Gastrocnemius medialis (tissue), 4 donors: ENCODE data around the gene LMBRD2. TPM values are rescaled to one million over a fixed set of nuclear protein-coding genes. Genes with fewer than 3 reads are reported as not detected.

Experiments
- ATAC-seq, 2 donors: fragments of 150-250 bp; one replicate each; pipeline ENCODE4 v1.9.1; 2016
- DNase-seq, 2 donors: peaks; one replicate each; pipeline ENCODE4 v3.0.0-alpha.2; 2019
- H3K27ac ChIP-seq, 4 donors: fragments of 200-600 bp; sonication (generic); 1 replicate in 1 of 4; 2 replicates in 3 of 4; pipeline ENCODE4 v1.5.1; 2016 to 2018; ENCODE audit warnings: mild to moderate bottlenecking in 2 of 4, moderate library complexity in 1 of 4
- H3K27me3 ChIP-seq, 3 donors: fragments of 200-600 bp; sonication (generic) in 2 of 3; 1 replicate in 1 of 3; 2 replicates in 2 of 3; pipeline versions ENCODE4 v1.5.1 to v1.6.0; 2016 to 2019; ENCODE audit warnings: mild to moderate bottlenecking in 1 of 3, moderate library complexity in 1 of 3
- H3K36me3 ChIP-seq, 2 donors: fragments of 200-600 bp; sonication (generic) in 1 of 2; one replicate each; pipeline ENCODE4 v1.5.1; 2017 to 2018
- H3K4me1 ChIP-seq, 2 donors: fragments of 200-600 bp; sonication (generic) in 1 of 2; one replicate each; pipeline ENCODE4 v1.5.1; 2016 to 2017; ENCODE audit warnings: mild to moderate bottlenecking in 2 of 2
- H3K4me3 ChIP-seq, 4 donors: fragments of 200-600 bp; sonication (generic) in 3 of 4; 1 replicate in 1 of 4; 2 replicates in 3 of 4; pipeline ENCODE4 v1.5.1; 2016 to 2019; ENCODE audit warnings: mild to moderate bottlenecking in 2 of 4
- H3K9me3 ChIP-seq, 3 donors: fragments of 200-600 bp; sonication (generic) in 2 of 3; 1 replicate in 1 of 3; 2 replicates in 2 of 3; pipeline ENCODE4 v1.5.1; 2016 to 2019
- POLR2A ChIP-seq, 2 donors: fragments of 450-650 bp; IDR thresholded peaks; one replicate each; pipeline ENCODE4 v1.6.1; 2017; ENCODE audit warnings: antibody characterized with exemption in 2 of 2, mild to moderate bottlenecking in 2 of 2, moderate library complexity in 2 of 2
- in situ Hi-C, 4 donors: fragments of 200-750 bp; cut with MboI; loops; one replicate each; pipeline versions ENCODE4 v1.15.0 to v1.8.0; 2017; ENCODE audit warnings: low sequenced_read_pairs in 4 of 4
- intact Hi-C: fragments of 100-400 bp; cut with DNase I; formaldehyde crosslinking; loops from one replicate; pipeline ENCODE4 v1.15.1; 2023; ENCODE audit warnings: low total_unique reads
- total RNA-seq, 4 donors: library from RNA; depleted of rRNA; stranded (reverse); fragments of >200 nt; gene quantifications; one replicate each; pipeline versions ENCODE4 v1.1.0 to v1.2.3, GENCODE V29; 2016
- TF ChIP-seq, protein P1 (sequence below), 5 experiments: fragments of 450-650 bp in 3 of 5; fragments of 200-600 bp in 2 of 5; sonication (generic) in 2 of 5; IDR thresholded peaks in 4 of 5; conservative IDR thresholded peaks in 1 of 5; 1 replicate in 4 of 5; 2 replicates in 1 of 5; pipeline ENCODE4 v1.5.1; 2016 to 2019; ENCODE audit warnings: antibody characterized with exemption in 5 of 5, mild to moderate bottlenecking in 3 of 5, moderate library complexity in 3 of 5

The LMBRD2 gene
- total RNA-seq, 4 donors from 2014 or later = 12.2 to 29.0 (median 21.3) TPM

DNA sequence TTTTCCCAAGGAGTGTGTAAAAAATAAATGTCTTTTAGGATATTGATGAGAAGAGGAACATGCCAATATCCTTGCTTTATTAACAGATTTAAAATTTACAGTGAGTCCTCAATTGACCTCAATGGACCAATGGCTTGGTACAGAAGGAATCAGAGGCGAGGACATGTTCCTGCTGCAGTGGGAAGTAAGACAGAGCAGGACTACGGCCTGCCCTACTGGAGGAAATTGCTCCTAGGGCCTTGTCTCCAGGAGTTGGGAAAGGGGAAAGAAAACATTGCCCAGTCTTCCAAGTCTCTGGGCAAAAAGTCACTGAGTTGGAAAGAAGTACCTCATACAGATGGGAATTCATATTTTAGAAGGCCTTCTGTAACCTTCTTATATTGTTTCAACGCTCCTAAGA lies 51.9 kb downstream of the LMBRD2 start:
- intact Hi-C loops (no loop called here), in situ Hi-C loops (no loop called here)
- DNase-seq = no peak
- peaks cover 0 to 18% of the 10 kb centered on the region in 2 donors for H3K36me3 ChIP-seq
- no peaks in the 10 kb centered on the region for H3K27me3 ChIP-seq
- no peak overlapping the region for H3K4me3 ChIP-seq
- no peaks in the 10 kb centered on the region for H3K9me3 ChIP-seq
- TF ChIP-seq POLR2A (IDR thresholded peaks at IDR 0.05) = no peak
- TF ChIP-seq, protein P1, sequence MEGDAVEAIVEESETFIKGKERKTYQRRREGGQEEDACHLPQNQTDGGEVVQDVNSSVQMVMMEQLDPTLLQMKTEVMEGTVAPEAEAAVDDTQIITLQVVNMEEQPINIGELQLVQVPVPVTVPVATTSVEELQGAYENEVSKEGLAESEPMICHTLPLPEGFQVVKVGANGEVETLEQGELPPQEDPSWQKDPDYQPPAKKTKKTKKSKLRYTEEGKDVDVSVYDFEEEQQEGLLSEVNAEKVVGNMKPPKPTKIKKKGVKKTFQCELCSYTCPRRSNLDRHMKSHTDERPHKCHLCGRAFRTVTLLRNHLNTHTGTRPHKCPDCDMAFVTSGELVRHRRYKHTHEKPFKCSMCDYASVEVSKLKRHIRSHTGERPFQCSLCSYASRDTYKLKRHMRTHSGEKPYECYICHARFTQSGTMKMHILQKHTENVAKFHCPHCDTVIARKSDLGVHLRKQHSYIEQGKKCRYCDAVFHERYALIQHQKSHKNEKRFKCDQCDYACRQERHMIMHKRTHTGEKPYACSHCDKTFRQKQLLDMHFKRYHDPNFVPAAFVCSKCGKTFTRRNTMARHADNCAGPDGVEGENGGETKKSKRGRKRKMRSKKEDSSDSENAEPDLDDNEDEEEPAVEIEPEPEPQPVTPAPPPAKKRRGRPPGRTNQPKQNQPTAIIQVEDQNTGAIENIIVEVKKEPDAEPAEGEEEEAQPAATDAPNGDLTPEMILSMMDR (IDR thresholded peaks at IDR 0.05 in 4 of 5, conservative IDR thresholded peaks at IDR 0.05 in 1 of 5) = no peak
- ATAC-seq = no peak
- H3K27ac ChIP-seq = no peak overlapping the region
- H3K4me1 ChIP-seq = no peaks in the 10 kb centered on the region

DNA sequence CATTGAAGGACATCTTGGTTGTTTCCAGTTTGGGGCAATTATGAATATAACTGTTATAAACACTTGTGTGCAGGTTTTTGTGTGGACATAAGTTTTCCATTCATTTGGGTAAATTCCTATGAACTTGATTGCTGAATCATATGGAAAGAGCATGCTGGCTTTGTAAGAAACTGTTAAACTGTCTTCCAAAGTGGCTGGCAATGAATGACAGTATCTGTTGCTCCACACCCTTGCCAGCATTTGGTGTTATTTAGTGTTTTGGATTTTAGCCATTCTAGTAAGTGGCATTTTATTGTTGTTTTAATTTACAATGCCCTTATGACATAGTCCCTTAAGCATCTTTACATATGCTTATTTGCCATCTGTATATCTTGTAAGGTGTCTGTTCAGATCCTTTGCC lies 55.2 kb downstream of the LMBRD2 start:
- no peak overlapping the region for H3K27ac ChIP-seq
- intact Hi-C loops (no loop called here), in situ Hi-C loops (no loop called here)
- no peaks in the 10 kb centered on the region for H3K4me1 ChIP-seq
- H3K9me3 ChIP-seq = no peaks in the 10 kb centered on the region
- no peak for TF ChIP-seq POLR2A (IDR thresholded peaks at IDR 0.05)
- TF ChIP-seq, protein P1 (IDR thresholded peaks at IDR 0.05 in 4 of 5, conservative IDR thresholded peaks at IDR 0.05 in 1 of 5) = no peak
- ATAC-seq = no peak
- no peaks in the 10 kb centered on the region for H3K27me3 ChIP-seq
- no peak for DNase-seq
- no peak overlapping the region for H3K4me3 ChIP-seq
- H3K36me3 ChIP-seq = no peaks in the 10 kb centered on the region

DNA sequence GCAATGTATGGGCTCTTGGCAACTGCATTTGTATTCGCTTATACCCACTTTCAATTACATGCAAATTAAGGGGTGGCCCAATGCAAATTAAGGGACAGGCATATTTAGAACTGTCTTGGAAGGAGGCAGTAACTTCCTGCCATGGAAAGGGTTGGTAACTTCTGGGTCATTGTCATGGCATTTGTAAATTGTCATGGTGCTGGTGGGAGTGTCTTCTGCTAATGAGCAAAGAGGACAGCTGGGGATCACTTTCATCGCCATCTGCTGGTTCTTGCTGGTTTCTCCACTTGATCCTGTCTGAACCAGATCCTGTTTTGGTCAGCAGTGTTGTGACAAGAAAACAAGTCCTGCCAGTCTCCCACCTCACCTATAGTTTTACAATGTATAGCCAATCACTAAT lies 61.7 kb downstream of the LMBRD2 start:
- Histone ChIP-seq H3K27me3 (no peaks in the 10 kb centered on the region), H3K36me3 (no peaks in the 10 kb centered on the region), H3K4me1 (no peaks in the 10 kb centered on the region), H3K4me3 (no peak overlapping the region), H3K9me3 (no peaks in the 10 kb centered on the region), H3K27ac (no peak overlapping the region)
- no peak for TF ChIP-seq POLR2A (IDR thresholded peaks at IDR 0.05)
- TF ChIP-seq, protein P1 (IDR thresholded peaks at IDR 0.05 in 4 of 5, conservative IDR thresholded peaks at IDR 0.05 in 1 of 5) = no peak
- in situ Hi-C loops (no loop called here), intact Hi-C loops (no loop called here)
- no peak for ATAC-seq
- DNase-seq = no peak

DNA sequence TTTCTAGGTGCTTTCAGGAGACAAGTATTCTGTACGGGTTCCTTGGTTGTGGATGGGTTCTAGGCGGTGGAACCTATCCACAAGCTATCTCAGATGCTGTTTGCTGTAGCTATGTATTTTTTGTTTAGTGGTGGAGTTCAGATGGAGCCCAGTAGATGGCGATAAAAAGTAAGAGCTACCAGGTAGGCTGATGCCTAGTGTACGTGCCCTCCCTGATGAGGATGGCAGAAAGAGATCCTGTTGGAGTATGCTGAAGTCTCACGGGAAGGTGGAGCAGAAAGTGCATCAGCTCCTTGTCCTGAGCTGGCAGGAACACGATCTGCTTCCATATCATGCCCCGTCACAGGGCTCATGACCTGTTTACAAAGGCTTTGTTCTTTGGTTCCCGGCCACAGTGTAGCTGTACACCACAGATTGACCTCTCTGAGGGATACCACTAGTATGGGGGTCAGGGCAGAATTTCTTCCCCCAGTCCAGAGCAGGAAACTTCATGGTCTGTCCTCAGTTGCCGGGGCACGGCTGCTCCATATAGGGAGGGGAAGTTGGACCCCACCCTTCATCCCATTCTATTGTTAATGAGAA lies 72.4 kb downstream of the LMBRD2 start:
- peak in 1 of 2 donors; percentile 44 for ATAC-seq
- DNase-seq = no peak
- no peaks in the 10 kb centered on the region for H3K36me3 ChIP-seq
- TF ChIP-seq, protein P1 (IDR thresholded peaks at IDR 0.05 in 4 of 5, conservative IDR thresholded peaks at IDR 0.05 in 1 of 5) = peak in 3 of 5 experiments; percentile 21 to 49 (median 35)
- TF ChIP-seq POLR2A (IDR thresholded peaks at IDR 0.05) = no peak
- H3K9me3 ChIP-seq = no peaks in the 10 kb centered on the region
- H3K27ac ChIP-seq = no peak overlapping the region
- no peak overlapping the region for H3K4me3 ChIP-seq
- in situ Hi-C loops (no loop called here), intact Hi-C loops (no loop called here)
- H3K27me3 ChIP-seq = peaks cover 0 to 2% (median 0%) of the 10 kb centered on the region in 3 donors
- H3K4me1 ChIP-seq = no peaks in the 10 kb centered on the region

DNA sequence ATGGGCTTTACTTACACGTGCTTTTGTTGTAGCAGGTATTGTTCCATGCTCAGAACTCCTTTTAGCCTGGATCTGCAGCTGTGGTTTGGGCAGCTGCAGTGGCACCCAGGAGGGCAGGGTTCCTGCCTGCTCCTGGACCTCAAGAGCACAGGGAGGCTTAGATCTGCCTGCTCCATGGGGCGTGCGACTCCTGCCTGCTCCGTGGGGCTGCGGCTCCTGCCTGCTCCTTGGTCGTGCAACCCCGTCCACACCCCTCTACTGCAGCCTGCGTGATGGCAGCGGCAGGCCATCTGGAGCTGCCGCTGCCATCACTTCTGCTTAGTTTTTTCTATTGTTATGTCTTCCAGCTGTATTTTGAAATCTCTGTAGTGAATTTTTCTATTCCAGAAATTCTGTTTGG lies 73.3 kb downstream of the LMBRD2 start:
- in situ Hi-C loops (no loop called here), intact Hi-C loops (no loop called here)
- Histone ChIP-seq H3K4me3 (no peak overlapping the region), H3K36me3 (no peaks in the 10 kb centered on the region), H3K27ac (no peak overlapping the region), H3K9me3 (no peaks in the 10 kb centered on the region), H3K27me3 (peaks cover 0 to 2% (median 0%) of the 10 kb centered on the region in 3 donors), H3K4me1 (no peaks in the 10 kb centered on the region)
- ATAC-seq = no peak
- no peak for TF ChIP-seq POLR2A (IDR thresholded peaks at IDR 0.05)
- TF ChIP-seq, protein P1 (IDR thresholded peaks at IDR 0.05 in 4 of 5, conservative IDR thresholded peaks at IDR 0.05 in 1 of 5) = no peak
- no peak for DNase-seq
